Natural killer cell treated with Interleukin-12 subunit alpha and Interleukin-12 subunit beta and Interleukin-15 and Interleukin-18, amount 100 ng/mL, for 72 hours (primary cell): ENCODE data around the gene EMC1. TPM values are rescaled to one million over a fixed set of nuclear protein-coding genes. Genes with fewer than 3 reads are reported as not detected.
"Not testable (repeated sequence)": the region's sequence is repeated elsewhere in the genome, so short reads cannot be mapped to it uniquely, and the experiment has no call there.

Experiments used
- ATAC-seq, 2 donors: fragments of 150-1000 bp; cut with Tn5 transposase in 1 of 2; sonication (Bioruptor Pico), chemical (Tn5 transposase) in 1 of 2; 2 replicates each; pipeline ENCODE4 v1.10.0; 2021
- DNase-seq: peaks from one replicate; pipeline ENCODE4 v3.0.0; 2022; ENCODE audit warnings: low spot score
- H3K27ac Mint-ChIP-seq, 2 donors: 1 replicate in 1 of 2; 2 replicates in 1 of 2; pipeline ENCODE4 v1.8.0; 2022; ENCODE audit warnings: mixed read lengths in 2 of 2, mild to moderate bottlenecking in 1 of 2, moderate library complexity in 1 of 2
- H3K27me3 Mint-ChIP-seq, 2 donors: 1 replicate in 1 of 2; 2 replicates in 1 of 2; pipeline ENCODE4 v1.8.0; 2022; ENCODE audit warnings: mixed read lengths in 2 of 2
- H3K36me3 Mint-ChIP-seq: one replicate; pipeline ENCODE4 v1.8.0; 2022; ENCODE audit warnings: mixed read lengths
- H3K4me1 Mint-ChIP-seq, 2 donors: 1 replicate in 1 of 2; 2 replicates in 1 of 2; pipeline ENCODE4 v1.8.0; 2022; ENCODE audit warnings: low read depth in 2 of 2, mixed read lengths in 2 of 2, mild to moderate bottlenecking in 1 of 2
- H3K4me3 Mint-ChIP-seq: one replicate; pipeline ENCODE4 v1.8.0; 2022; ENCODE audit warnings: mixed read lengths
- H3K9me3 Mint-ChIP-seq: 2 replicates; pipeline ENCODE4 v1.8.0; 2022; ENCODE audit warnings: mixed read lengths
- total RNA-seq, 2 donors: library from RNA; stranded (reverse); gene quantifications; one replicate each; pipeline ENCODE4 v1.2.3, GENCODE V29; 2022

The EMC1 gene
- total RNA-seq, 2 donors from 2014 or later, result 54.2 to 85.7 TPM

- ATAC-seq, H3K27me3 Mint-ChIP-seq: not testable (repeated sequence)
Observed at GRCh38 chr1:19180265-19180657, 71.1 kb downstream of the EMC1 start.

GRCh38 chr1:19179597-19180264, 71.6 kb downstream of the EMC1 start:
- peaks cover 24 to 26% of the 10 kb centered on the region in 2 donors for H3K4me1 Mint-ChIP-seq
- ATAC-seq, result peak; percentile 67 to 77
- no peaks in the 10 kb centered on the region for H3K9me3 Mint-ChIP-seq
- peak overlapping the region; percentile 72 to 82 for H3K27ac Mint-ChIP-seq
- no peaks in the 10 kb centered on the region for H3K27me3 Mint-ChIP-seq
- DNase-seq, result no peak
- H3K36me3 Mint-ChIP-seq, result peaks cover 38% of the 10 kb centered on the region
- peak overlapping the region; percentile 10 for H3K4me3 Mint-ChIP-seq

More at GRCh38 chr1:19180265-19180657, 71.1 kb downstream of the EMC1 start:
- not testable (repeated sequence) for DNase-seq, H3K9me3 Mint-ChIP-seq, H3K4me3 Mint-ChIP-seq
- Mint-ChIP-seq H3K27ac (peak overlapping the region; percentile 72 to 82), H3K4me1 (peaks cover 24 to 25% of the 10 kb centered on the region in 2 donors), H3K36me3 (peaks cover 35% of the 10 kb centered on the region)

- H3K27ac Mint-ChIP-seq, result peak overlapping the region; percentile 72 to 82
- H3K9me3 Mint-ChIP-seq, result no peaks in the 10 kb centered on the region
- no peak overlapping the region for H3K4me3 Mint-ChIP-seq
- DNase-seq (no peak), ATAC-seq (no peak)
- peaks cover 41% of the 10 kb centered on the region for H3K36me3 Mint-ChIP-seq
- no peaks in the 10 kb centered on the region for H3K27me3 Mint-ChIP-seq
- peaks cover 24 to 26% of the 10 kb centered on the region in 2 donors for H3K4me1 Mint-ChIP-seq
Observed at GRCh38 chr1:19178734-19179398, 72.5 kb downstream of the EMC1 start.

- ATAC-seq, result no peak
- peaks cover 42% of the 10 kb centered on the region for H3K36me3 Mint-ChIP-seq
- H3K9me3 Mint-ChIP-seq, result no peaks in the 10 kb centered on the region
- H3K27me3 Mint-ChIP-seq, result no peaks in the 10 kb centered on the region
- no peak overlapping the region for H3K4me3 Mint-ChIP-seq
- H3K27ac Mint-ChIP-seq, result no peak overlapping the region
- H3K4me1 Mint-ChIP-seq, result peaks cover 24 to 26% of the 10 kb centered on the region in 2 donors
- DNase-seq, result no peak
Observed at GRCh38 chr1:19177811-19178210, 73.5 kb downstream of the EMC1 start.

GRCh38 chr1:19169642-19170041, 81.7 kb downstream of the EMC1 start:
- no peak for ATAC-seq
- Mint-ChIP-seq H3K27ac (no peak overlapping the region), H3K27me3 (no peaks in the 10 kb centered on the region), H3K9me3 (no peaks in the 10 kb centered on the region), H3K4me3 (no peak overlapping the region), H3K36me3 (peaks cover 62% of the 10 kb centered on the region), H3K4me1 (peaks cover 6 to 9% of the 10 kb centered on the region in 2 donors)
- no peak for DNase-seq

- DNase-seq (no peak), ATAC-seq (no peak)
- Mint-ChIP-seq H3K4me1 (peaks cover 2 to 9% of the 10 kb centered on the region in 2 donors), H3K9me3 (no peaks in the 10 kb centered on the region), H3K27me3 (no peaks in the 10 kb centered on the region), H3K27ac (no peak overlapping the region), H3K4me3 (no peak overlapping the region), H3K36me3 (peaks cover 71% of the 10 kb centered on the region)
Observed at GRCh38 chr1:19167140-19167539, 84.2 kb downstream of the EMC1 start.

GRCh38 chr1:19166066-19166465, 85.3 kb downstream of the EMC1 start:
- Mint-ChIP-seq H3K4me1 (peaks cover 2 to 9% of the 10 kb centered on the region in 2 donors), H3K4me3 (no peak overlapping the region), H3K27ac (no peak overlapping the region), H3K27me3 (no peaks in the 10 kb centered on the region), H3K9me3 (no peaks in the 10 kb centered on the region), H3K36me3 (peaks cover 76% of the 10 kb centered on the region)
- no peak for ATAC-seq
- no peak for DNase-seq

Other genes with a start within 250 kb of the EMC1 start
- 100 to 1,000 TPM; 209 to 275 TPM for gene UBR4, start 41.3 kb downstream of the EMC1 start, total RNA-seq
- gene MRTO4, start 281 bp upstream of the EMC1 start, total RNA-seq, result 100 to 1,000 TPM in 1 of 2 donors, 10 to 100 TPM in 1; 65.5 to 139 TPM
- gene AKR7A3, start 37.2 kb upstream of the EMC1 start, total RNA-seq, result 1 to 10 TPM in 1 of 2 donors, under 1 TPM in 1; 0.43 to 2.0 TPM
- gene AKR7A2, start 60.6 kb upstream of the EMC1 start, total RNA-seq, result 10 to 100 TPM; 29.6 to 37.7 TPM
- 10 to 100 TPM; 10.0 to 14.9 TPM for gene SLC66A1, start 60.8 kb upstream of the EMC1 start, total RNA-seq
- 100 to 1,000 TPM; 270 to 359 TPM for gene CAPZB, start 234.0 kb upstream of the EMC1 start, total RNA-seq